Cardiac muscle cell (in vitro differentiated cells and primary cell): ENCODE results near the gene KCNA10. TPM values are rescaled to one million over a fixed set of nuclear protein-coding genes. Genes with fewer than 3 reads are reported as not detected.

ENCODE experiments used
- DNase-seq, 2 donors: peaks; one replicate each; pipeline versions ENCODE4 v3.0.0 to v3.0.0-alpha.2; 2010 to 2017; ENCODE audit warnings: low read depth in 1 of 2, low spot score in 1 of 2
- H3K27ac ChIP-seq: fragments of 200-600 bp; sonication (generic); 2 replicates; pipeline ENCODE4 v1.5.1; 2016
- H3K27me3 ChIP-seq: fragments of 200-600 bp; sonication (generic); 2 replicates; pipeline ENCODE4 v1.6.0; 2016; ENCODE audit warnings: control low read depth
- H3K36me3 ChIP-seq: fragments of 200-600 bp; sonication (generic); 2 replicates; pipeline ENCODE4 v1.5.1; 2016; ENCODE audit warnings: control low read depth
- H3K4me1 ChIP-seq: fragments of 200-600 bp; sonication (generic); 2 replicates; pipeline ENCODE4 v1.8.1; 2017; ENCODE audit warnings: low read depth, mild to moderate bottlenecking, mixed run types
- H3K4me3 ChIP-seq: fragments of 200-600 bp; sonication (generic); 2 replicates; pipeline ENCODE4 v1.5.1; 2016; ENCODE audit warnings: mild to moderate bottlenecking
- H3K9me3 ChIP-seq: fragments of 200-600 bp; sonication (generic); 2 replicates; pipeline ENCODE4 v1.5.1; 2017; ENCODE audit warnings: low read depth, mild to moderate bottlenecking, control low read depth
- CTCF ChIP-seq: IDR thresholded peaks from 2 replicates; pipeline ENCODE4 v1.5.1; 2012; ENCODE audit warnings: low read depth, mild to moderate bottlenecking, low read length
- polyA plus RNA-seq: library from polyadenylated mRNA; unstranded; fragments of >200 nt; fragmentation: Nextera tagmentation; extraction: Ambion mirVana; gene quantifications from 2 replicates; pipeline ENCODE4 v1.2.1, GENCODE V29; 2016
- total RNA-seq: library from RNA; depleted of rRNA; stranded (reverse); fragments of >200 nt; gene quantifications from 2 replicates; pipeline ENCODE4 v1.2.3, GENCODE V29; 2016

The KCNA10 gene
- total and polyA plus RNA-seq, 2 experiments from 2014 or later = not detected

GRCh38 chr1:110535985-110536384, 17.0 kb upstream of the KCNA10 start:
- no peak for TF ChIP-seq CTCF
- Histone ChIP-seq H3K4me3 (no peak overlapping the region), H3K9me3 (no peaks in the 10 kb centered on the region), H3K27ac (no peak overlapping the region), H3K4me1 (no peaks in the 10 kb centered on the region), H3K36me3 (no peaks in the 10 kb centered on the region), H3K27me3 (peaks cover 13% of the 10 kb centered on the region)
- no peak for DNase-seq

- Histone ChIP-seq H3K27me3 (peaks cover 18% of the 10 kb centered on the region), H3K4me3 (no peak overlapping the region), H3K4me1 (no peaks in the 10 kb centered on the region), H3K27ac (no peak overlapping the region), H3K9me3 (no peaks in the 10 kb centered on the region), H3K36me3 (no peaks in the 10 kb centered on the region)
- DNase-seq = no peak
- no peak for TF ChIP-seq CTCF
Measured at GRCh38 chr1:110533230-110533629, 14.3 kb upstream of the KCNA10 start.

- no peak overlapping the region for H3K4me3 ChIP-seq
- H3K27me3 ChIP-seq = peaks cover 32% of the 10 kb centered on the region
- H3K9me3 ChIP-seq = no peaks in the 10 kb centered on the region
- no peaks in the 10 kb centered on the region for H3K36me3 ChIP-seq
- H3K27ac ChIP-seq = no peak overlapping the region
- TF ChIP-seq CTCF = no peak
- no peaks in the 10 kb centered on the region for H3K4me1 ChIP-seq
- DNase-seq = no peak
Measured at GRCh38 chr1:110529011-110529410, 10.0 kb upstream of the KCNA10 start.

- Histone ChIP-seq H3K27me3 (peaks cover 52% of the 10 kb centered on the region), H3K4me3 (no peak overlapping the region), H3K36me3 (no peaks in the 10 kb centered on the region), H3K4me1 (no peaks in the 10 kb centered on the region), H3K9me3 (no peaks in the 10 kb centered on the region), H3K27ac (no peak overlapping the region)
- DNase-seq = no peak
- no peak for TF ChIP-seq CTCF
Measured at GRCh38 chr1:110526201-110526780, 7.3 kb upstream of the KCNA10 start.

- no peak overlapping the region for H3K4me3 ChIP-seq
- DNase-seq = no peak
- H3K4me1 ChIP-seq = no peaks in the 10 kb centered on the region
- TF ChIP-seq CTCF = no peak
- H3K27ac ChIP-seq = no peak overlapping the region
- H3K27me3 ChIP-seq = peaks cover 50% of the 10 kb centered on the region
- no peaks in the 10 kb centered on the region for H3K9me3 ChIP-seq
- H3K36me3 ChIP-seq = no peaks in the 10 kb centered on the region
Measured at GRCh38 chr1:110525249-110525595, 6.2 kb upstream of the KCNA10 start.
